ENCODE data around the gene CTNNB1.
"Not testable (repeated sequence)": the region's sequence is repeated elsewhere in the genome, so short reads cannot be mapped to it uniquely, and the experiment has no call there.

CTNNB1 gene

DNA sequence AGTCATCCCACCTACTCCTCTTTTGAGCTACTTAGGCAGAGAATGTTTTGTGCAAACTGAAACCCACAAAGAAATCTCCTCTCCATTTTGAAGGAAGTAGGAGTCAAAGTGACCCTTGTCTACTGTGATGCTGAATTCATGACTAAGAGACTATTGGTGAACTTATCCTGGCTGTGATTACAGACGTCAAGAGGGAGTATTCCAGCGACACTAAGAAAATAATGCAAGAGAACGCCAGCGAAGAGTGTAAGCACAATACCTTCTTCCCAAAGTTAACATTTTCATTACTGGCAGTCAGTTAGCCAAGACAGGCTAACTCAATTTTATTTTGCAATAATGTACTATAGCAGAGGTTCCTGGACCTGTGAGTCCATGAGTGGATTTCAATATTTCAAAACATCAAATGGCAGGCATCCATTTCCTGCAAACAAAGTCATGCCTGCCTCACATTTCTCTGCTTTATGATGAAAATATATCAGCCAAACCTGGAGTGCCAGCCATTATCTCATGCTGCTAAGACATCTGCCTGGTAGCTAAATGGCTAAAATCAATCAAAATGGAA lies 59.0 kb downstream of the CTNNB1 start:
- no peak for DNase-seq (ENCODE audit: low read depth in 2 of 2)

DNA sequence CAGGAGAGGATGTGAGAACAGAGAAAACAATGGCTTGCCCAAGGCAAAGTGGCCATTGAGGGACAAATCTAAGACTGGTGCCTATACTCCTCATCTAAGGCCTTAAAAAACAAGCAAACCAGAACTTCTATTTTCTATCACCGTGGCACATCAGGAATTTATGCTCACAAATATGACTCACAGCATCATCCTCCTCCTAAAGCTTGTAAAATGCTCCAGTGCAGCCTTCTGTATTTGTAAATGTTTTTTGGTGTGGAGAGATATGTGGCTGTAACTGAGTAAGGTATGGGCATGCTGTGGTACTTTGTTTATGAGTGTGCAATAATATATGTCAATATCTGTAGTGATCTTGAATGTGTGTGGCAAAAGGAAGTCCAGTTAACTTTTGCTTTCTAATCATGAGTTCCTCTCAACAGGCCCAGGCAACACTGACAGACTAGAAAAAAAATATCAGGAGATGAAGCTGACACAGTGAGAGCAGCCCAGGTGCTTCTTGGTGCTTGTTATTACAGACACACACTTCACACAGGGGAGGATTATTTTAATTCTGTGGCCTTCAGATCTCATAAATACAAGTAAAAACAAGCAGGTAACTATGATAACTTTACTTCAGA lies 60.3 kb downstream of the CTNNB1 start:
- no peak for DNase-seq (ENCODE audit: low read depth in 2 of 2)

DNA sequence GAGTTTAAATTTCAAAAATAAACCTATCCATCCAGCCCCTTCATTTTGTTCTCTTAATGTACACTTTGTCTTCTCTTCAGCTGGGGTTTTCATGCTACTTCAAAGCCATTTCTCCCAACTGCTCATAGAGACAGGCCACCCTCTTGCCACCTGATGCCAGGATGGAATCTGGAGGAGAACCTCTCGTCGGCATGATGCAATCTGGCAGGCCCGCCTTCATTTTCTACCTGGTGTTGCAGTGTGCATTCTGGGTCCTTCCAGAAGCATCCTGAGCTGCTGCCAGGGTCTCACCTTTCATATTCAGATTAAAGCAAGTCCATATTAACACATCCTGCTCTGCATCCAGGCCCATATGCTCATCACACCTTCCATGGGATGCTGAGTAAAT lies 60.8 kb downstream of the CTNNB1 start:
- no peak for DNase-seq (ENCODE audit: low read depth in 2 of 2)

DNA sequence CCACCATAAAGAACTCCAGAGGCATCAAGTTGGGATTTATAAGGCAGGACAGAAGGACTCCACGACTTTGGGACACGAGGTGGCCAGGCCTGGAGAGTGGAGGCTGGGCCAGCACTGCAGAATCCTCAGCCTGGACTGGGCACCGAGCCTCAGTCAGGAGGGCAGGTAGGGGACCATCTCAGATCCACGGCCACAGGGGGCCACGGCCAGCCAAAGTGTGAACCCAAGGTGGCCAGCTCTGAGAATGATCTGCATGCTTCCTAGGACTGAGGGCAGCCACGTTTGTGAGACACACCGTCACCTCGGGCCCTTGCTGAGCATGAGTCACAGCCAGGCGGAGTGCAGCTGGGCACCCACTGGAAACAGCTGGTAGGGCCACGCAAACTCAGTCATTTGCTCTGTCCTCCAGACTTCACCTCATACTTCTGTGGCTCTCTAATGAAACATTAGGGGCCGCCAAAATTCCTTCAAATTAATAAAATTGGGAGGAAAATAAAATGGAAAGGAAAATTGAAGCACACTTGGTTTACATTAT lies 65.8 kb downstream of the CTNNB1 start:
- no peak for DNase-seq (ENCODE audit: low read depth in 2 of 2)

DNA sequence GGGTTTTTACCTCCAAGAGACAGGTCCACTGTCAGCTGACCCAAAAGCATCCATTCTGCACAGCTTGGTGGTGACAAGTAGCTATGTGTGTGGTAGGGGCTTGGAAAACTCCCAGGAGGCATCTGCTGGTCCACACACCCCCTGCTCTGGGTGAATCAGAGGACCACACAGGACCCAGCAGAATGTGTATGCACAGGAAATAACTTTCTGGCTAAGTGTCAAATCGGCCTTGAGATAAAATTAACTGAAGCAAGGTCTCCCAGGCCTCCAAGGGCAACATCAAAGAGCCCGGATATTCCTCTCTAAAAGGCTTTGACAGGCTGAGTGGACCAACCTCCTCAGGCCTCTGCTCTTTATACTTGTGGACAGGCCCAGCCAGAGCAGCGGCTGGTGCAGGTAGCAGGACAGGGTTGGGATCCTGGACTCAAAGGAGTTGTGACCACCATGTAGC lies 66.5 kb downstream of the CTNNB1 start:
- DNase-seq (ENCODE audit: low read depth in 2 of 2), result no peak

DNA sequence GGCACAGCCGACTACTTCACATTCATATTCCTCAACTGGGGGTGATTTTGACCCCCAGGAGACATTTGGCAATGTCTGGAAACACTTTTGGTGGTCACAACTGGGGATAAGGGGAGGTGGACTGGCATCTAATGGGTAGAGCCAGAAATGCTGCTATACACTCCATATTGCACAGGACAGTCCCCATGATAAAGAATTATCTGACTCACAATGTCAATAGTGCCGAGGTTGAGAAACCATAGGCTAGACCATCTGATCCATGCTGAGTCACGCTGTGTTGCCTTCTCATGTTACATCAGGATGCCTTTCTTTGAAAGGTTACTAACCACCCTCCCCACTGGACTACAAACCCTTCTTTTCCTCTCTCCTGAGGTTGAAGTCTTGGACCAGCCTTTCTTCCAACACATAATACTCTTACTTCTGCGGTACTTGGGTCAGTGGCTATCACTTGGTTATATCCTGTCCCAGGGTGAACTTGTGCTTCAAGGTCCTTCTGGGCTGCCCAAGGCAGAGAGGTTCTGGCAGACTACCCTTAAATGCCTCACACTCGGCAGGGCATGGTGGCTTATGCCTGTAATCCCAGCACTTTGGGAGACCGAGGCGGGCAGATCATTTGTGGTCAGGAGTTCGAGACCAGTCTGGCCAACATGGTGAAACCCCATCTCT lies 68.8 kb downstream of the CTNNB1 start:
- no peak for DNase-seq (ENCODE audit: low read depth in 2 of 2)

DNA sequence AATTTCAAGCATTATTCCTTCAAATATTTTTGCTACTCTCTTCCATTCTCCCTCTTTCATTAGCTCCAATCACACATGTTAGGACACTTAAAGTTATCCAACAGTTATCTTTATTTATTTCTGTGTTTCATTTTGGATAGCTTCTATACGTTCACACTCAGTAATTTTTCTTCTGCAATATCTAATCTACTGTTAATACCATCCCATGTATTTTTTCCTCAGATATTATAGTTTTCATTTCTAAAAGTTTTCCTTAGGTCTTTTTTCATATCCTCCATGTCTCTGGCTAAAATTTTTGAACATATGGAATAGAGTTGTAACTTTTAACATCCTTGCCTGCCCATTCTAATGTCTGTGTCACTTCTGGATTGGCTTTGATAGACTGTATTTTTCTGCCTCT lies 73.4 kb downstream of the CTNNB1 start:
- DNase-seq (ENCODE audit: low read depth in 2 of 2), result no peak

DNA sequence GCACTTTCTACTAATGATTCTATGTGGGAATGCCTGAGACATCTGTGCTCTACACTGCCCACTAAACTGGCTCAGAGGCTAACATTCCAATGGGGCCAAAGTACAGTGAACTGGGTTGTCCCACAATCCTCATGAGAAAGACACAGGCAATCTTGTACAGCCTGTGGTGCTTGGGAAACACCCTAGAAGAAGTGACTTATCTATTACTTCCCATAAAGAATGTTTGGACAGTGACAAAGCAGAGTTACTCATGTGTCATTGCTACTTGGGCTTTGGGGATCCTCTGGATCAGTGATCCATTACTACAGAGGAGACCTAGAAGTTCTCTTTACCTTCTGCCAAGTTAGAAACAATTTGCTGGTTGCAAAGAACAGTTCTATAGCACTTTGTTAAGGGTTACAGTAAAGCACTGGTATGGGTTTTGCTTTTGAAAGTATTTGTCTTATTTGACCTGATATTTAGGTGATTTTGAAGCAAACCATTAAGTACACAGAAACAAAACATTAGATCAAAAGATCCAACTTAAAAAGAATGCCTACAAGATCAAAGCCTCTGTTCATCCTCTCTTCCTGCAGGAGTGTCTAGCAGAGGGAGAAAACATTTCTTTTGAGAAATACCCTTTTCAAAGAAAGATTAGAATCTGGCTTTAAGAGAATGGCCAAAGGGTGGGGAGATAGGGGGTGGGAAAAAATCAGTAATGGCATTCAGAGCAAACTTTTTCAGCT lies 75.8 kb downstream of the CTNNB1 start:
- no peak for DNase-seq (ENCODE audit: low read depth in 2 of 2)

DNA sequence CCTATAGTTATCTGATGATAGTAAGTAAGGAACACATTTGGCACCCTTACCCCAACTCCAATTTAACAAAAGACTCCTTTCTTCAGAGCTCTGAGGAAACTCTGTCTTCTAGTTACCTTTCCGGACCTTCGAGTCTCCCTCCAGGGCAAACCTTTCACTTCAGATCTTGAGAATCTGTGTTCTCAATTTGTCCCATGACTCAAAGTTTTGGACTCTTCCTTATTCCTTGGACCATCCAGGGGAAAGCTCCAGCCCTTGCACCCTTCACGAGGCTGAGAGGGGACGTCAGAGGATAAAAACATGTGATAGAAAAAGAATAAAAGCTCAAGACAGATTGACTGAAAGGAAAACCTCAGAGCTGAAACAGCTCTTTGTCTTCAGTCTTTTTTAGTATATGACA lies 76.9 kb downstream of the CTNNB1 start:
- DNase-seq (ENCODE audit: low read depth in 2 of 2), result no peak

DNA sequence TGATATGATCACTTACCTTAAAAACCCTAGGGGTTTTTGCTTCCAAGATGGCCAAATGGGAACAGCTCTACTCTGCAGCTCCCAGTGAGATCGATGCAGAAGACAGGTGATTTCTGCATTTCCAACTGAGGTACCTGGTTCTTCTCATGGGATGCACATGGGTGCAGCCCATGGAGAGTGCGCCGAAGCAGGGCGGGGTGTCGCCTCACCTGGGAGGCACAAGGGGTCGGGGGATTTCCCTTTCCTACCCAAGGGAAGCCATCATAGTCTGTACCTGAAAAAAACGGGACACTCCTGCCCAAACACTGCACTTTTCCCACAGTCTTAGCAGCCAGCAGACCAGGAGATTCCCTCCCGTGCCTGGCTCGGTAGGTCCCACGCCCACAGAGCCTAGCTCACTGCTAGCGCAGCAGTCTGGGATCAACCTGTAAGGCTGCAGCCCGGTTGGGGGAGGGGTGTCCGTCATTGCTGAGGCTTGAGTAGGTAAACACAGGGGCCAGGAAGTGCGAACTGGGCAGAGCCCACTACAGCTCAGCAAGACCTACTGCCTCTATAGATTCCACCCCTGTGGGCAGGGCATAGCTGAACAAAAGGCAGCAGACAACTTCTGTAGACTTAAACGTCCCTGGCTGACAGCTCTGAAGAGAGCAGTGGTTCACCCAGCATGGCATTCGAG lies 78.6 kb downstream of the CTNNB1 start:
- DNase-seq (ENCODE audit: low read depth in 2 of 2), result no peak

DNA sequence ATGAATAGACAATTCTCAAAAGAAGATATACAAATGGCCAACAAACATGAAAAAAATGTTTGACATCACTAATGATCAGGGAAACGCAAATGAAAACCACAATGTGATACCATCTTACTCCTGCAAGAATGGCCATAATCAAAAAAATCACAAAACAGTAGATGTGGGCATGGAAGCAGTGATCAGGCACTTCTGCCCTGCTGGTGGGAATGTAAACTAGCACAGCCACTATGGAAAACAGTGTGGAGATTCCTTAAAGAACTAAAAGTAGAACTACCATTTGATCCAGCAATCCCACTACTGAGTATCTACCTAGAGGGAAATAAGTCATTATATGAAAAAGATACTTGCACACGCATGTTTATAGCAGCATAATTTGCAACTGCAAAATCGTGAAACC lies 85.6 kb downstream of the CTNNB1 start:
- not testable (repeated sequence) for DNase-seq (ENCODE audit: low read depth in 2 of 2)

DNA sequence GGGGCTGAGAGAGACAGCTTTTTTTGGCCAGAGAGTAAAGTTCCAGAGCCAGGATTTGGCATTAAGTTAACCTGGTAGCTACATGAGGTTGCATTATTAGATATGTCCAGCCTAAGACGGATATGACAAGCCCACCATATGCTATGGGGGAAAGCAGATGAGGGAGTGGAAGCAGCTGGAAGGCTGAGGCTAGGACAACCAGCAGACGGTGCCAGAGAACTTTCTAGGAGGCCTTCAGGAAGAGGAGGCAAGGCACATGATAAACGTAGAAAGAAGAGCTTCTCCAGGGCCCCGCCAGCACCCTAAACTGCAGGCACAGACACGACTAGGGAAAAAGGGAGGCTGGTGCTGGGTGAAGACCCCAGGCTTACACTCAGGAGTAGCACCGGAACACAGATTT lies 87.0 kb downstream of the CTNNB1 start:
- no peak for DNase-seq (ENCODE audit: low read depth in 2 of 2)

DNA sequence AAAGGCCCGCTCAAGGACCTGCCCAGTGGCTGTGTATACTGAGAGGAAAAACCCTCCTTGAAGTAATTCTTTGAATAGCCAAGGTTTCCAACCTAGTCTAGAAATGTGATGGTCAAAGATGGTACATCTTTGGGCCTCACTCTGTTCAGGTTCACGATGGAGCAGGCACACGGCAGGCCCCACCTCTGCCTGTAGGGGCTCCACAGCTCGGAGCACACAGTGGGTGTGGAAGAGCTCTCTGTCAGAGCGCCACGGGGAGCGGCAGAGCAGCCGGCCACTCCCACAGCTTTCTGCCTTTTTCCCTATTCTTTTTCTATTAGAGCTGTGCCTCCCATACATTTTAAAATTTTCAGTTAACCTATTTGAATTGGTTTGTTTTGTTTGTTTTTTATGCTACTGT lies 89.5 kb downstream of the CTNNB1 start:
- no peak for DNase-seq (ENCODE audit: low read depth in 2 of 2)
